NB4 (cell line): ENCODE measurements around the gene KRTAP5-8.

Source experiments
- DNase-seq: peaks from one replicate; pipeline ENCODE4 v3.0.0; 2010; ENCODE audit warnings: low read depth
- H3K4me3 ChIP-seq: one replicate; pipeline ENCODE4 v1.5.1; 2011; ENCODE audit warnings: mild to moderate bottlenecking, low read depth, low read length, moderate library complexity
- CTCF ChIP-seq: IDR thresholded peaks from one replicate; pipeline ENCODE4 v1.5.1; 2012; ENCODE audit warnings: low read depth, low read length
- MAX ChIP-seq: IDR thresholded peaks from 2 replicates; pipeline ENCODE4 v1.6.1; 2011; ENCODE audit warnings: low read depth, low read length
- MYC ChIP-seq: IDR thresholded peaks from 2 replicates; pipeline ENCODE4 v1.6.1; 2011; ENCODE audit warnings: low read depth, low read length
- POLR2A ChIP-seq: IDR thresholded peaks from 2 replicates; pipeline ENCODE4 v1.6.1; 2011; ENCODE audit warnings: mild to moderate bottlenecking; ENCODE audit not compliant: insufficient read length; ENCODE audit errors: extremely low read depth

KRTAP5-8 gene

GRCh38 chr11:71504531-71504930 lies 33.3 kb upstream of the KRTAP5-8 start:
- no peak overlapping the region for H3K4me3 ChIP-seq
- DNase-seq: no peak
- TF ChIP-seq MYC (no peak), POLR2A (no peak), CTCF (no peak), MAX (no peak)

- no peak for DNase-seq
- no peak overlapping the region for H3K4me3 ChIP-seq
- no peak for TF ChIP-seq CTCF
- no peak for TF ChIP-seq MYC
- TF ChIP-seq MAX: no peak
- TF ChIP-seq POLR2A: no peak
Measured at GRCh38 chr11:71505001-71505400, 32.8 kb upstream of the KRTAP5-8 start.

- no peak overlapping the region for H3K4me3 ChIP-seq
- DNase-seq: no peak
- no peak for TF ChIP-seq MAX
- no peak for TF ChIP-seq CTCF
Measured at GRCh38 chr11:71505781-71506180, 32.0 kb upstream of the KRTAP5-8 start.

GRCh38 chr11:71507102-71507501 lies 30.7 kb upstream of the KRTAP5-8 start:
- H3K4me3 ChIP-seq: no peak overlapping the region
- TF ChIP-seq CTCF: no peak
- no peak for TF ChIP-seq MAX
- no peak for DNase-seq

GRCh38 chr11:71518506-71519471 lies 19.0 kb upstream of the KRTAP5-8 start:
- H3K4me3 ChIP-seq: no peak overlapping the region
- TF ChIP-seq CTCF (no peak), MYC (no peak), POLR2A (no peak), MAX (no peak)
- DNase-seq: no peak
